C4-2B (cell line): ENCODE measurements around the gene HNRNPA2B1.
"Not testable (repeated sequence)": the region's sequence is repeated elsewhere in the genome, so short reads cannot be mapped to it uniquely, and the experiment has no call there.

Experiments
- H3K27ac ChIP-seq: fragments of 450-650 bp; 2 replicates; pipeline ENCODE4 v1.5.1; 2017
- ZFX ChIP-seq: fragments of 450-650 bp; IDR thresholded peaks from 2 replicates; pipeline ENCODE4 v1.6.1; 2017
- TF ChIP-seq, protein P1 (sequence below): fragments of 450-650 bp; conservative IDR thresholded peaks from 2 replicates; pipeline ENCODE4 v1.5.1; 2017; ENCODE audit warnings: mild to moderate bottlenecking

The HNRNPA2B1 gene

DNA sequence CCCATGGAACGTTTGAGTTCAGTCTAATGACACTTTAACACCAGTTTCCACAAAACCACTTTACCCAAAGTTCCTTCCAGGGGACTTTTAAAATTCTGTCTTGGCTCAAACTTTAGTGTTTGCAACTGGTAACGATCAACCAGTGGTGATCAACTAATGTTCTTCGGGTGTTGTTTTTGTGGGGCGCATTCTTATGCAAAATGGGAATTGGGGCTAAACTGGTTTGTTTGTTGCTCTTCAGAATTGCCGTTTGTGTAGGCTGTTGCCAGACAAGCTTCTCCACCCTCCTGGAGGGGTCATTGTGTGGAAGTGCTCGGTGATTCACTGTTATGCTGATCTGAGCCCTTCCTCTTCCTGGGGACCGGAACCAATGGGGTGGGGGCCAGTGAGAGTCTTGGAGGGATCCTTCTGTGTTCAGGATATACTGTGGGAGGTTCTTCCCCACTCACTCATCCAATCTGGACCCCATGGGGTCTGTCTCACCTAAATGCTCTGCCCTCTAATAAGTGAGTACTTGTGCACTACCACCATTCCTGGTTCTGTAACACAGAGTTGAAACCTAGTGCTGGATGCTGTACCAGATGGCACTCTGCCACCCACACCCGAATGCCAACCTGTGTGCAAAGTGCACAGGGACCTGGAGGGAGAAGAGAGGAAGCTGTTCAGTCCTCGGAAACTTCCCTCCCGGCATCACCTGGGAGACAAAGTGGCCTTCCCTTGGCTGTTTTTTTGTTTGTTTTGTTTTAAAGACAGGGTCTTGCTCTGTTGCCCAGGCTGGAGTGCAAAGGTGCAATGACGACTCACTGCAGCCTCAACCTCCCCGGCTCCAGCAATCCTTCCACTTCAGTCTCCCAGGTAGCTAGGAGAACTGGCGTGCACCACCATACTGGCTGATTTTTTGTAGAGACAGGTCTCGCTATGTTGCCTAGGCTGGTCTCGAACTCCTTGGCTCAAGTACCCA is 46.4 kb downstream of the HNRNPA2B1 start:
- TF ChIP-seq, protein P1, sequence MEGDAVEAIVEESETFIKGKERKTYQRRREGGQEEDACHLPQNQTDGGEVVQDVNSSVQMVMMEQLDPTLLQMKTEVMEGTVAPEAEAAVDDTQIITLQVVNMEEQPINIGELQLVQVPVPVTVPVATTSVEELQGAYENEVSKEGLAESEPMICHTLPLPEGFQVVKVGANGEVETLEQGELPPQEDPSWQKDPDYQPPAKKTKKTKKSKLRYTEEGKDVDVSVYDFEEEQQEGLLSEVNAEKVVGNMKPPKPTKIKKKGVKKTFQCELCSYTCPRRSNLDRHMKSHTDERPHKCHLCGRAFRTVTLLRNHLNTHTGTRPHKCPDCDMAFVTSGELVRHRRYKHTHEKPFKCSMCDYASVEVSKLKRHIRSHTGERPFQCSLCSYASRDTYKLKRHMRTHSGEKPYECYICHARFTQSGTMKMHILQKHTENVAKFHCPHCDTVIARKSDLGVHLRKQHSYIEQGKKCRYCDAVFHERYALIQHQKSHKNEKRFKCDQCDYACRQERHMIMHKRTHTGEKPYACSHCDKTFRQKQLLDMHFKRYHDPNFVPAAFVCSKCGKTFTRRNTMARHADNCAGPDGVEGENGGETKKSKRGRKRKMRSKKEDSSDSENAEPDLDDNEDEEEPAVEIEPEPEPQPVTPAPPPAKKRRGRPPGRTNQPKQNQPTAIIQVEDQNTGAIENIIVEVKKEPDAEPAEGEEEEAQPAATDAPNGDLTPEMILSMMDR: no peak
- no peak for TF ChIP-seq ZFX
- H3K27ac ChIP-seq: no peak overlapping the region

DNA sequence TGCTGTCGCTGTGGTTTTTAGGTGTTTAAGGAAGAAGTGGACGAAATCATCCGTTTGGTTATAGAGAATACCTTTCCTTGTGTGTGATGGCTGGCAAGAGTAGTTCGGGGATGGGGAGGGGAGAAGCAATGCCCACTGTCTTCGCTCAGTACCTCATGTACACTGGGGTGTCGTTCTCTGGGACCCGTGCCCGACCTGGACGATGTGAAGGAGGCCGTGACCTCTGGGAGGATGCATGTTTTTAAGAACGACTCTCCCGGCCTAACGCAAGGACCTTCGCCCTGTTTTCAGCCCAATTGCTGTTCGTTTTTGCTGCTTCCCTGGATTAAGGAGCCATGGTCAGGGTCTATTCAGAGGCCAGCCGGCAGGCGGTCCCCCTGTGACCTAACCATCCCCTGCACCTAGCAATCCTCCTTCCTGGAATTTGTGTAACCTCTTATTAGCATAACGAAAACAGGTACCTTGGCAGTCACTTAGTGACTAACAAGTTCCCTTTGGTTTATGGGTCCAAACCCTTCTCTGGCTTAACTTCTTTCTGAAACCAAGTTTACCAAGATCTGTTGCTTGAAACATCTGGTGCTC is 47.2 kb downstream of the HNRNPA2B1 start:
- TF ChIP-seq, protein P1: no peak
- no peak for TF ChIP-seq ZFX
- H3K27ac ChIP-seq: no peak overlapping the region

DNA sequence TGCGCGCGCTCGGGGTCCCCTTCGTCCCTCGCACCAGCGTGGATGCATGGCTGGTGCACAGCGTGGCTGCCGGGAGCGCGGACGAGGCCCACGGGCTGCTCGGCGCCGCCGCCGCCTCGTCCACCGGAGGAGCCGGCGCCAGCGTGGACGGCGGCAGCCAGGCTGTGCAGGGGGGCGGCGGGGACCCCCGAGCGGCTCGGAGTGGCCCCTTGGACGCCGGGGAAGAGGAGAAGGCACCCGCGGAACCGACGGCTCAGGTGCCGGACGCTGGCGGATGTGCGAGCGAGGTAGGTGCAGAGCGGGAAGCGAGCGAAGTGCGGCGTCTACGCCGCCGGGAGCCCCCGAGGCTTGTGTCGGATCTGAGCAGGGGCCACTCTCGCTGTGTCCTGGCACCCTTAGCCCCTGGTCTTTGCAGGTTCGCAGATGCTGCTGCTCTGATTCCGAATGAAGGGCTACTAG is 47.7 kb downstream of the HNRNPA2B1 start:
- peak overlapping the region; percentile 61 for H3K27ac ChIP-seq

DNA sequence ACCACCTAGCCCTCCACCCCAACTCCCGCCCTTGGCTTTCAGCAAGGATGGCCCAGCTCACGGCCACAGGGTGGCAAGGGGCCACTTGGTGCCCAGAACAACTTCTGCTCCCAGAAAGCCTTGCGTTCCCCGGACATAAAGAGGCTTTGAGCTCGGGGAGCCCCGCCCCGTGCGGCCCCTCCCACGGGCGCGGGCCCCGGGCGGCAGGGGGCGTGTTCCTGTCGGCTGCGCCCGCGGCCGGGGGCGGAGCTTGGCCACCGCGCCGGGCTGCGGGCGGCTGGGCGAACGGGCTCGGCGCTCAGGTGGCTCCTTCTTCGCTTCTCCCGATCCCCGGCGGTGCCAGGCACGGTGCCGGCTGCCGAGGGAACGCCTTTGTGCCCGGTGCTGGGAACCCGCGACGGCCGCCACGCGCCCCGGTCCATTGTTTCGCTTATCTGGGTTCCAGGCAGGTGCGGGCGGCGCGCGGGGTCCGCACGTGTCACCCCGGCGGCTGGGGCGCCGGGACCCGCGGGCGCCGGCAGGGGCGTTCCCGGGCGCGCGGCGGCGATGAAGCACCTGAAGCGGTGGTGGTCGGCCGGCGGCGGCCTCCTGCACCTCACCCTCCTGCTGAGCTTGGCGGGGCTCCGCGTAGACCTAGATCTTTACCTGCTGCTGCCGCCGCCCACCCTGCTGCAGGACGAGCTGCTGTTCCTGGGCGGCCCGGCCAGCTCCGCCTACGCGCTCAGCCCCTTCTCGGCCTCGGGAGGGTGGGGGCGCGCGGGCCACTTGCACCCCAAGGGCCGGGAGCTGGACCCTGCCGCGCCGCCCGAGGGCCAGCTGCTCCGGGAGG is 48.4 kb downstream of the HNRNPA2B1 start, which contains the start of gene NFE2L3:
TSS of gene NFE2L3 (plus strand) at position 246 of the 829 bp plus-strand sequence. CDS start at position 547, 301 bp downstream.
- H3K27ac ChIP-seq: peak within 1 kb of the TSS; percentile 61
- TF ChIP-seq, protein P1: no peak; the same call in 1 of the 2 replicates
- no peak for TF ChIP-seq ZFX

DNA sequence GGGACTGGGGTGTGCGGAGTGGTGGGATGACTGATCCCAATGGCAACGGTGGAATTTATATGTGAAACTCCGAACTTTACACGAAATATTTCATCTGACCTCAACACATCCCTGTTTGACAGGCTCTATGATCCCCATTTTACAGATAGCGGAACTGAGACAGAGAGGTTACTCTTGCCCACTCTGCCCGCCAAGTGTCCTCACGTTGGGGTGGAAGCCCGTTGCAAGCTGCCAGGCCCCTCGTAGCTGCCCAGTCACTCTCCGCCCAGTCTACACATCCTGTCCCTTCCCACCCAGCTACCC is 48.9 kb downstream of the HNRNPA2B1 start:
- H3K27ac ChIP-seq: peak overlapping the region; percentile 61

DNA sequence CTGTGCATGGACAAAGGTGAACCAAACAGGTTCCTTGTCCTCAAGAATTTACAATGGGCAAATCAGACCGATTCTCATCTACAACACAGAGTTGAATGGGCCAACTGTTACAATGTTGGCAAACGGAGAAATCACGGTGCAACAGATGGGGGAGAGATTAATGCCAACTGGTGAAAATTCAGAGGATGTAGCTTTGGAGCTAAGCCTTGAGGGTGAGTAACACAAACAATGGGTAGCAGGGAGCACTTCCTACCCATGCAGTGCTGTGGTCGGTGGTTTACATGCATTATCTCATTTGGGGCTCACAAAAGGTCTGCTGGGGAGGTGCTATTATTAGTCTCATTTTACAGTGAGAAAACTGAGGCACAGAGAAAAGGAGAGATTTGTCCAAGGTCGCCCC is 49.5 kb downstream of the HNRNPA2B1 start:
- H3K27ac ChIP-seq: no peak overlapping the region
- TF ChIP-seq, protein P1: no peak
- TF ChIP-seq ZFX: no peak

More for the DNA sequence above, 48.9 kb downstream of the HNRNPA2B1 start:
- TF ChIP-seq ZFX: no peak
- TF ChIP-seq, protein P1: no peak

DNA sequence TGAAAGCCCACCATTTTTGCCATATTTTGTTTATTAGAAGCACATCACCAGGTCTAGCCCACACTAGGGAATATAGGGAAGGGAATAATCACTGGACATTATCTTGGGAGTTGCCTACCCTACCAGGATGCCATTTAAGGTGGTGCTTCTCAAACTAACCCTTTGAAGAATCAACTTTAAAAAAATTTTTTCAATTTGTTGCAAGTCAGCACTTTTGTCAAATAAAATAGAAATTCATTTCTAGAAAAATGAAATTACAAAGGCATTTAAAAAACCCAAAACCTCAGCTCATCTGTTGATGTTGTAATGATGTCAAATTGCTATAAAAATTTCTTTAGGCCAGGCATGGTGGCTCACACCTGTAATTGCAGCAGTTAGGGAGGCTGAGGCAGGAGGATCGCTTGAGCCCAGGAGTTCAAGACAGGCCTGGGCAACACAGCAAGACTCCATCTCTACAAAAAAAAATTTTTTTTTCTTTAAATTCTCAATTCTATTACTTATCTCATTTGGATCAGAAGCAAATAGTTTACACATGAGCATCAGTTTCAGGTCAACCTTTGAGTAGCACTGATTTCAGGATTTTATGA is 51.1 kb downstream of the HNRNPA2B1 start:
- TF ChIP-seq ZFX: no peak
- TF ChIP-seq, protein P1: no peak
- no peak overlapping the region for H3K27ac ChIP-seq

DNA sequence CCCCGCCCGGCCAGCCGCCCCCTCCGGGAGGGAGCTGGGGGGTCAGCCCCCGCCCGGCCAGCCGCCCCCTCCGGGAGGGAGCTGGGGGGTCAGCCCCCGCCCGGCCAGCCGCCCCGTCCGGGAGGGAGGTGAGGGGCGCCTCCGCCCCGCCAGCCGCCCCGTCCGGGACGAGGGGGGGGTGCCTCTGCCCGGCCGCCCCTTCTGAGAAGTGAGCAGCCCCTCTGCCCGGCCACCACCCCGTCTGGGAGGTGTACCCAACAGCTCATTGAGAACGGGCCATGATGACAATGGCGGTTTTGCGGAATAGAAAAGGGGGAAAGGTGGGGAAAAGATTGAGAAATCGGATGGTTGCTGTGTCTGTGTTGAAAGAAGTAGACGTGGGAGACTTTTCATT is 52.2 kb downstream of the HNRNPA2B1 start:
- H3K27ac ChIP-seq: not testable (repeated sequence)

DNA sequence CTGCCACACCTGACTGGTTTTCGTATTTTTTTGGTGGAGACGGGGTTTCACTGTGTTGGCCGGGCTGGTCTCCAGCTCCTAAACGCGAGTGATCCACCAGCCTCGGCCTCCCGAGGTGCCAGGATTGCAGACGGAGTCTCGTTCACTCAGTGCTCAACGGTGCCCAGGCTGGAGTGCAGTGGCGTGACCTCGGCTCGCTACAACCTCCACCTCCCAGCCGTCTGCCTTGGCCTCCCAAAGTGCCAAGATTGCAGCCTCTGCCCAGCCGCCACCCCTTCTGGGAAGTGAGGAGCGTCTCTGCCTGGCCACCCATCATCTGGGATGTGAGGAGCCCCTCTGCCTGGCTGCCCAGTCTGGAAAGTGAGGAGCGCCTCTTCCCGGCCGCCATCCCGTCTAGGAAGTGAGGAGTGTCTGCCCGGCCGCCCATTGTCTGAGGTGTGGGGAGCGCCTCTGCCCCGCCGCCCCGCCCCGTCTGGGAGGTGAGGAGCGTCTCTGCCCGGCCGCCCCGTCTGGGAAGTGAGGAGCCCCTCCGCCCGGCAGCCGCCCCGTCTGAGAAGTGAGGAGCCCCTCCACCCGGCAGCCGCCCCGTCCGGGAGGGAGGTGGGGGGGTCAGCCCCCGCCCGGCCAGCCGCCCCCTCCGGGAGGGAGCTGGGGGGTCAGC is 52.8 kb downstream of the HNRNPA2B1 start:
- not testable (repeated sequence) for H3K27ac ChIP-seq
